Measurements from ENCODE around the gene SLC22A1. TPM values are rescaled to one million over a fixed set of nuclear protein-coding genes. Genes with fewer than 3 reads are reported as not detected.
"Not testable (repeated sequence)": the region's sequence is repeated elsewhere in the genome, so short reads cannot be mapped to it uniquely, and the experiment has no call there.

SLC22A1 gene
- total and polyA plus RNA-seq, 2 of the 4 experiments (the other 2 are of a cell fraction): 0.10 TPM; not detected in 1

DNA sequence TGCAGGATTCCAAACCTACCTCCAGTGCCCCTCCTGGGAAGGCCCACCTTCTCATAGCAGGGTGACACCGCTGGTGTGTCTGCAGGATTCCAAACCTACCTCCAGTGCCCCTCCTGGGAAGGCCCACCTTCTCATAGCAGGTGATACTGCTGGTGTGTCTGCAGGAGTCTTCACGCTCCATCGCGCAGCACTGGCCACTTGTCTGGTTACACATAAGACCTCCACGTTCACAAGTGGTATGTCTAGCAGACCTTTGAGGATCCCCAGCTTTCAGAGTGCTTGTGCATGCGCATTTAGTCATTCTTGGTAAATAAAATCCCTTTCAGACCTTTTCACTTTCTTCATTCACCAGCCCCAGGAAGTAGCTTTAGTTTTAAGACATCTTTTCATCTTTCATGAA is 29.4 kb upstream of the SLC22A1 start:
- H2BK5ac ChIP-seq (ENCODE audit: low read depth, low read length, poor library complexity, severe bottlenecking); H3K9me1 ChIP-seq (ENCODE audit: insufficient read depth, low read length); H3K9ac ChIP-seq (ENCODE audit: low read depth, low read length); H3K56ac ChIP-seq (ENCODE audit: extremely low read depth, insufficient read depth, low read length); H4K8ac ChIP-seq (ENCODE audit: low read depth in 2 of 2, low read length in 2 of 2); POLR2A ChIA-PET (ENCODE audit: unreplicated experiment); DNase-seq; H2AK9ac ChIP-seq (replicated peaks; ENCODE audit: low read depth, low read length, poor library complexity); H3K4me2 ChIP-seq (ENCODE audit: low read depth, low read length); BruUV-seq (replicated peaks); H4K20me1 ChIP-seq (ENCODE audit: insufficient read depth, low read length); H2AFZ ChIP-seq (replicated peaks; ENCODE audit: low read length, poor library complexity); H2BK15ac ChIP-seq (ENCODE audit: low read depth, low read length); H3K4me3 ChIP-seq (ENCODE audit: insufficient read depth, low read depth, low read length); H3K27me3 ChIP-seq (ENCODE audit: control insufficient read depth, insufficient read depth, low read length); H2BK20ac ChIP-seq (ENCODE audit: low read depth, low read length); H3K9me3 ChIP-seq (ENCODE audit: control insufficient read depth, insufficient read depth, low read length); H4K5ac ChIP-seq (ENCODE audit: low read depth, low read length); CTCF ChIA-PET; H3K18ac ChIP-seq (ENCODE audit: low read depth, low read length); H3K4ac ChIP-seq (ENCODE audit: low read depth, low read length); H2AK5ac ChIP-seq (ENCODE audit: low read depth, low read length); ATAC-seq (ENCODE audit: low read depth); H3K4me1 ChIP-seq (ENCODE audit: control insufficient read depth, insufficient read depth, low read length); H3K14ac ChIP-seq (replicated peaks; ENCODE audit: low read depth, low read length); dilution Hi-C loops (cut with HindIII; ENCODE audit: low sequenced_read_pairs, unreplicated experiment); intact Hi-C loops (cut with micrococcal nuclease); H3K27ac ChIP-seq (ENCODE audit: insufficient read depth, low read length); H3K23ac ChIP-seq (ENCODE audit: low read depth, low read length); H2BK120ac ChIP-seq (ENCODE audit: low read depth, low read length); H4K91ac ChIP-seq (ENCODE audit: insufficient read depth, low read depth, low read length): not testable (repeated sequence)
- WGBS, 2 experiments (ENCODE audit: extremely low coverage in 2 of 2, insufficient read length in 1 of 2): 100% methylated on average over 4 of the region's 6 CpGs; no CpG with 5 or more reads in 1 of the 2 experiments
- Histone ChIP-seq H3K36me3 (ENCODE audit: control insufficient read depth, insufficient read depth, low read length) (peaks cover 68% of the 10 kb centered on the region), H3K79me1 (ENCODE audit: low read depth in 1 of 2, low read length in 2 of 2) (peaks cover 6 to 10% of the 10 kb centered on the region in 2 experiments; a peak in 1 of 4 replicates)
- in situ Hi-C loops (cut with MboI; ENCODE audit: low sequenced_read_pairs): loop anchor here (5.0 kb wide), 1 partner anchor 365 kb away; no protein-coding TSS in a partner anchor
